Measurements from ENCODE around the gene SBF2.

GRCh38 chr11:9790703-9791102, 503.3 kb downstream of the SBF2 start:
- no peak for TF ChIP-seq SP1 (CRISPR knock-in tag; IDR thresholded peaks at IDR 0.05)
- no peak for TF ChIP-seq U2AF1 (optimal IDR thresholded peaks at IDR 0.05; ENCODE audit: low read depth, low read length)
- TF ChIP-seq E2F1 (CRISPR knock-in tag; IDR thresholded peaks at IDR 0.05): no peak
- no peak for TF ChIP-seq MTA3 (IDR thresholded peaks at IDR 0.05; ENCODE audit: borderline replicate concordance)
- TF ChIP-seq HDAC2 (IDR thresholded peaks at IDR 0.05): no peak
